ENCODE results near the gene TTYH3.
"Not testable (repeated sequence)": the region's sequence is repeated elsewhere in the genome, so short reads cannot be mapped to it uniquely, and the experiment has no call there.

The TTYH3 gene

DNA sequence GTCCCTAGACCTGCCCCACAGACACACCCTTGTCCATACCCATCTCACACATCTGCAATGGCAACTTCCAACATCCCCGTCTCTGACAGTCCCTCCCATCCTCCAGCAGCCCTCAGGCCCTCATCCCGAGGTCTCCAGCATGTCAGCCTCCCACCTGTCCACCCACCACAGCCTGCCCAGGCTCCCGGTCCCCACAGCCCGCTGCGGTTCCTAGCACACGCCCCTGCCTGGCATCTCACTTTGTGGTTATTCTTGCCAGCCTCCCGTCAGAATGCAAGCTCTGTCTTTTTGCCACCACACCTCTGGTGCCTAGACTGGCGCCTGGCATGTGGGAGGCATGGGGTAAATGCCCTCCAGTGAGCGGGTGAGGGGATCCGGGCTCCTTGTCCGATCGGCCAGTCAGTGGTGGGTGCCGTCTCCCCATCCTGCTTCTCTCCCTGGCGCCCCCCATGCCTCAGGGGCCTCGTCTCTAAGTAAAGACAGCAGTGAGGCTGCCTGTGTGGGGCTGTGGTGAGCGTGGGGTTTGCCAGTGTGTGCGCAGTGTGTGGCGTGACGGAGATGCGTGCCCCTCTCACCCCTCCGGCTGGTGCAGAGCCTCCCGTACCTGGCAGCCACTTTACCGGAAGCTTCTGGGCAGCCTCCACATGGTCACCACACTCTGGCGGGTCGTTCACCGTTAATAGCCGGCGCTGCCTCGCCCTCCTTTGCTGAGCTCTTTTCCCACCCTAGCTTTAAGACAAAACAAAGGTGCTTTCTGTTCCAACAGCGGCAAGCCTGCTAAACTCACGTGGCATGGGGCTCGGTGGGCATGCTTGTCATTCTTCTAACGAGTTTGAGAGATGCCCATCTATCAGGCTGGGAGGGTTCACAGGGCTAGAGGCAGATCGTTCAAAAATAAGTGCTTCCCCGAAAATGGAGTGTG lies 28.5 kb upstream of the TTYH3 start:
- no peak for DNase-seq (ENCODE audit: low read depth)

DNA sequence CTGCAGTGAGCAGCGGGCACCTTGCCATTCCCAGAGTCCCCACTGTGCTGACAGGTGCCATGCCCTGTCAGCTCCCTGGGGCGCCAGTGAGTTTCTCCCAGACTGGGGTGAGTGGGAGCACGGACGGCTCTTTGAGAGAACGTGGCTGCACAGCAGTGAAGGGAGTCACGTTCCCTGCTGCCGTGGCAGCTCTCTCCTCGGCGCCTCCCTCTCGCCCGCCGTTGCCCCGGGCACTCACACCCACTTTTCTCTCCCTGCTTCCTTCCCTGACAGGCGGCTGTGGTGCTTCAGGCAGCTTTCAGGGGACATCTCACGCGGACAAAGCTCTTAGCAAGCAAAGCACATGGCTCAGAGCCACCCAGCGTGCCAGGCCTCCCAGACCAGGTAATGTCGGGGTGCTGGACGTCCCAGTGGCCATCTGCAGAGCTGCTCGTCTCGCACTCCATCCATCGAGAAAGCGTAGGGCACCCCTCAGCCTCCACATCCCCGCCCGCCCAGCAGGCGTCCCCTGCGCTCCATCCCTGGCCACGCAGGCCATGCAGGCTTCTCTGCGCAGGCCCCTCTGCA lies 27.1 kb upstream of the TTYH3 start:
- DNase-seq (ENCODE audit: low read depth) = no peak

DNA sequence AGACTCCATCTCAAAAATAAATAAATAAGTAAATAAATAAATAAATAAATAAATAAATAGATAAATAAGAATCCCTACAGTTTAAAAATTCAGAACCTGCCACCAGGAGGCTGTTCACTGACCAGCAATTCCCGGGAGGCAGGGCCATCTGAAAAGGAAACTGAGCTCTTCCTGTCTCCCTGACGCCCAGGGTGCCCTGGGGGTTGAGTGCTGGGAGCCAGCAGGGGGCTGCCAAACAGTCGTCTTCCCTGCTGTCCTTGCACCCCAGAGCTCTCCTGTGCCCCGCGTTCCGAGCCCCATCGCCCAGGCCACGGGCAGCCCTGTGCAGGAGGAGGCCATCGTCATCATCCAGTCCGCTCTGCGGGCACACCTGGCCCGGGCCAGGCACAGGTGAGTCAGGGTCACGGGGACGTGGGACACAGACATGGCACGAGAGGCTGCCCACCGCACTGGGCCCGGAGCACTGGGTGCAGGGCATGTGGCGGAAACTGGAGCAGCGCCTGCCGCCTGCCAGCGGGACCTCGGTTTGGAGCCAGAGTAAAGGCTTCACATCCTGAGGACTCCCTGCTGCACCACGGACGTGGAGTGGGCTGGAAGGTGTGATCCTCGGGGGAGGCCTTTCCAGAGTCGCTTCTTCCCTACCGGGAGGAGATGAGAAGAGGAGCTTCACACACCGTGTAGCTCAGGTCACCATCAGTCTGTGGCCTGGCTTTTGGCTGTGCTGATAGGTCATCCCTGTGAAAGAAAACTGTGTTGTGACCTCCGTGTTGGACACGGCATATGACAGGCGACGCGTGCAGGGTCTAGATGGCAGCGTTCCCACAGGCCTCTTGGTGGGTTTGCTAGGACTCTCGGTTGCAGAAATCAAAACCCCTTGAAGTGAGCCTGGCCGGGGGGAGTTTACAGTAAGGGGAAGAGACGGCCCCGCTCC lies 25.9 kb upstream of the TTYH3 start:
- no peak for DNase-seq (ENCODE audit: low read depth)

DNA sequence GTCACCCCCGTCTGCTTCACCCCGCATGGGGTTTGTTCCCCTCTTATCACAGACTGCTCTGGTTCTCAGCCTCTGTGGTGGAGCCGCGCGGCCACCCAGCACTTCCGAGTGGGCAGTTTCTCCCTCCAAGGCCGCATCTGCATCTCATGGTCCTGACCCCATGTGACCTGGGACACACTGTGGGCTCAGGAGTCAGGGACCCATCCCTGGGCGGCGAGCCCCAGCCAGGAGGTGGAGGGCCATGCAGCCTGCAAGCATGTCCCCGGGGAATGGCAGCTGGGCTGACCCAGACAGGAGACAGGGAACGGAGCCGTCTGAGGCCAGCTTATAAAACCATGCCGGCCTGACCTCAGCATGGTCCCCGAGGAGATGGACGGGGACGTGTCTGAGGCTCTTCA lies 25.2 kb upstream of the TTYH3 start:
- no peak for DNase-seq (ENCODE audit: low read depth)

DNA sequence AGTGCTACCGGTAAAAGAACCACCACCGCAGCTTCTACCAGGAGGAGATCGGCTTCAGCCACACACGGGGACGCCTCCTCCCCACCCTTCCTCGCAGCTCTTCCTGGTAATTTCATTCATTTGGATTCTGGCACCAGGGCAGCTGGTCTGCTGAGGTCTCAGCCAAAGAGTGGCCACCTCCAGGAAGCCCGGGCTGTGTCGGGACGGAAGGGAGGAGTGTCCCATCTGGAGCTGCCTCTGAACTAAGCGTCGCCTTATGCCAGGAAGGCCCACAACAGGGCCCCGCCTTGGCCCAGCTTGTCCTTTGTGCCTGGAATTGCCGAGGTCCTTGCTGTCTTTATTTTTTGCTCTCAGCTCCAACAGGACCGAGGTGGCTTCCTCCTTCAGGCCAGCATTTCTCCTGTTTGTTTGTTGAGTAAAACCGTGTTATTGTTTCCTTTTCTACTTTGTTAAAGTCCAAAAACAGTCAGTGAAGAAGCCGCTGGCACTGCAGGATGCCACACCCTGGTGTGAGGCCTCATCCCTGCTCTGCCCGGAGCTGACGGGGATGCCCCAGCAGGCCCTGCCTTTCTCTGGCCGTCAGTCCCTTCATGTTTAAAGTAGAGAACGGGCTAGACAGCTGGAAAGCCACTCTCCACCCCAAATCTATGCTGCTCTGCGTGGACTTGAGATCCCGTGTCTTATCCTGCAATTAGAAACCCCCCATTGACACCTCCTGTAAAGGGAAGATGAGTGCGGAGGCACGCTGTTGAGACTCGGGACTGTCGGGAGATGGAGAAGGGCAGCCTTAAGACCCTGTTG lies 24.5 kb upstream of the TTYH3 start:
- DNase-seq (ENCODE audit: low read depth) = no peak

DNA sequence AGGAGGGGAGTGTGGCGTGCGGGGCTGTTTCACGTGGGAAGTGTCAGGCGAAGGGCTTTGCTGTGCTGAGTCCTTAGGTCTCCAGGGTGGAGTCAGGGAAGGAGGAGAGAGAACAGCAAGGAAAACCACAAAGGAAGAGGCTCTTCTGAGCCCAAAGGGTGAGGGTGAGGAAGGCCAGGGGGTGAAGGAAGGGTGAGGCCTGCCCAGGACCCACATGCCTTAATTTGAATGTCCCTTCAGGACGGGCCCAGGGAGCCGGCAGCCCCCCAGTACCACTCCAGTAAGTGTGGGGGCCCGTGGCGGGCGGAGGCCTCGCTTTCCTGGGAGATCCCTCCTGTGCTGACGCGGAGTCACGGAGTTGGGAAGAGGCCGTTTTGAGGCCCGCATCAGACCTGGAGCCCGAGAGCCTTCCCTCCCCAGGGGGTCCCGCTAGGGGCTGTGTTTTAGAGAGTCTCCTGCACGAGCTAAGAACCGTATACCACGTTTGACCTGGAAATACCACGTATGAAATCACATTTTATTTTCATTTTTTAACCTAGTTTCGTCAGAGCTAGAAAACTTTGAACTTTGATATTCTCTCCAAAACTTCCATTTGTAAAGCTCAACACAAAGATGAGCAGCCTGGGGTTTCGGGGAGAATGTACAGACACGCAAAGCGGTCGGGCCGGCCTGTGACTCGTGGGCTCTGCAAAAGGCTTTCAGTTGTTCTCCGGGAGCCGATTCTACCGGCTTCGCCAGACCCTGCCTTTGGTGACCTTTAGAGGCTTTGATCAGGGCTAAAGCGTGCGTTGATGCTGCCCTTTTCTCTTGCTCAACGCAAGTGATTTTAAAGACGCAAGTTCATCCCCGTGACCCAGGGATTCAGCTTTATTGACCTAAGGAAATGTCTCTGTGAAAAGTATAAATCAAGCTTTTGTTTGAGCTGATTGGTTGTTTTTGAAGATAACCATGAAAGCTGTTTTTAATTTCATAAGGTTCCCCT lies 23.6 kb upstream of the TTYH3 start:
- no peak for DNase-seq (ENCODE audit: low read depth)

DNA sequence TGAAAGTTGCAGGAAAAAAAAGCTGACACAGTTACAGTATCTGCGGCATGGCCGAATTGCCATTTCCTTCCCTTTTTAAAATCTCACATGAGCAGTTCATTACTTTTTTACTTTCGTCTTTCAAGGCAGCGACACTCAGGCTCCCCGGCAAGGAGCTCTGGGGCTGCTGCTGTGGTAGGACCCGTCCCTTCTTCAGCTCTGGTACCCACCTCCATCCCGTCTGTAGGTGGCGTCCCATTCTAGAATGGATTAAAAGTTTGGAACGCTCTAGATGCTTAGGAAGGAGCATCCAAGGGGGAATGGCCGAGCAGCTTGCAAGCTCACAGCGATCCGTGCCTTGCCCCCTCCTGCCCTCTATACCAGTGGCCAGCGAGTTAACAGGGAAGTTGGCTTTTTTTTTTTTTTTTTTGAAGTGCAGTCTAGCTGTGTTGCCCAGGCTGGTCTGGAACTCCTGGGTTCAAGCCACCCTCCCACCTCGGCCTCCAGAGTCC lies 22.8 kb upstream of the TTYH3 start:
- DNase-seq (ENCODE audit: low read depth) = no peak

DNA sequence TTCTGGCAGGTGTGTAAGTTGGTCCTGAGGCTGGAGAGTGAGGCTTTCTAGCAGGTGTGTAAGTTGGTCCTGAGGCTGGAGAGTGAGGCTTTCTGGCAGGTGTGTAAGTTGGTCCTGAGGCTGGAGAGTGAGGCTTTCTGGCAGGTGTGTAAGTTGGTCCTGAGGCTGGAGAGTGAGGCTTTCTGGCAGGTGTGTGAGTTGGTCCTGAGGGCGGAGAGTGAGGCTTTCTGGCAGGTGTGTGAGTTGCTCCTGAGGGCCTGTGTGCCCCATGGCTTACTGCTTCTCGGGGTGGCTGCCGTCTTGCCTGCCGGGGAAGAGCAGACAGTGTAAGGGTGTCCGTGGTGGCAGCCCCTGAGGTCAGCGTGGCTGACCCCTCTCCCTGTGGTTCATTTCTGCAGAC lies 22.1 kb upstream of the TTYH3 start:
- DNase-seq (ENCODE audit: low read depth) = not testable (repeated sequence)

DNA sequence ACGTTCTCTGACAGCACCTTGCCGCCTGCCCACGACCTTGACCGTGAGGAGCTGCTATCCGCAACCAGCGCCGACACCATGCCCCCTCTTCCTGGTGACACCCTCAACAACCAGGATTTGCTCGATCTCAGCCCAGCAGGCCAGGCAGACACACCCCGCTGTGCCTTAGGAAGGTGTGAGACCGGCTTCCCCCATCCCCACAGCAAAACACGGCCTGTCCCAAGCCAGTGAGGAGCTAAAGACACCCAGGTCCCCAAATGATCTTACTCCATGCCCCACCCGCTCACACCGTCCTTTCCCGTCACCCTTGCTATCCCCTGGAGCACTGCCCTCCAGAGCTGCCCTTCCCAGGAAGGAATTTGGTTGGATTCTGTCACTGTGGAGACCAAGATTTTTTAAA lies 21.3 kb upstream of the TTYH3 start:
- DNase-seq (ENCODE audit: low read depth) = no peak

DNA sequence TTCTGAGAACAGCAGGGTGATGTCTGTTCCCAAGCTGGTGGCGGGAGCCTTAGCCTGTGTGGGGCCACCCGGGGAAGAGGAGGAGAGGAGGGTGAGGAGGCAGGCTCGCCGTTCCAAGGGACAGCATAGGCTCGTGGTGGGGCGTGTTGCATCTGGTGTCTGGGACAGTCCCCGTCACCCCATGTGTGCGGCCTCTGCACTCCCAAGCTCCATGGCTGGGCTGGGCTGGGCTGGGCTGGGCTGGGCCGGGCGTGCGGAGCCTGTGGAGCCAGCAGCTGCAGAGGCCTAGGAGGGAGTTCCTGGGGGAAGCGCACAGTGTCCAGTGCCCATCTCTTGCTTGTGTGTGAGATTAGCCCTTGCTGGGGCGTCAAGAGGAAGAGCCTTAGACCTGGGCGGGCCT lies 20.9 kb upstream of the TTYH3 start:
- DNase-seq (ENCODE audit: low read depth) = no peak

DNA sequence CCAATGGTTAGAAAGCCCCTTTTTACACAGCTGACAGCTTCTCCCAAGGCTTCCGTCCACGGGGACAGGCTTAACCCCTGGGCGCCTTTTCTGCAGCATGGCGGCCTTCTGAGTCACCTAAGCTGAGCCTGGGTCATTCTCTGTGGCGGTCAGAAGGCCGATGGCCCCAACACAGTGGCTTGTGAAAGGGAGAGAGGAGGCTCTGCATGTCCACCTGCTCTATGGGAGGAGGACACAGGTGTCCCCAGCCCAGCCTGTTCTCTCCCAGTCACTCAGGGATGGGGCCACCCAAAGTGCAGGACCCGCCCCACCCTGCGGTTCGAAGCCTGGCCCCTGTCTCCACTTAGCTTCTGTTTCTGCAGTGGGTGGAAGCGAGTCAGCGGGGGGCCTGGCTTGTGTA lies 20.4 kb upstream of the TTYH3 start:
- no peak for DNase-seq (ENCODE audit: low read depth)

DNA sequence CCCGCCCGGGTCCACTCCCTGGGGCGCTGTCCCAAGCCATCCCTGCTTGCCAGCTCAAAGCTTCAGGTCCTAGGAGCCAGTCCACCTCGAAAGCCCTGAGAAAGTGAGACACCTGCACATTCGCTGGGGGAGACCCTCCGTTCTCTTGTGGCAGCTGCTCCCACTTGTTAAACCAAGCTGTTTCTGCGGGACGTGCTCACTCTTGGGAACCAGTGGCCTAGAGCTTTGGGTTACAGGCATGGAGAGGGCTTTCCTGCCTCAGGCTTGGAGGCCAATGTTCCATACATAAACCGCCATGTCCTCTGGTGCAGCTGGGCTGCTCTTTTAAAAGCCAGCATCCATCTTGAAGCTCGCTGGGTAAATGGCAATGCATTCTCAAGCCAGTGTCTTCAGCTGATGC lies 19.9 kb upstream of the TTYH3 start:
- DNase-seq (ENCODE audit: low read depth) = no peak

DNA sequence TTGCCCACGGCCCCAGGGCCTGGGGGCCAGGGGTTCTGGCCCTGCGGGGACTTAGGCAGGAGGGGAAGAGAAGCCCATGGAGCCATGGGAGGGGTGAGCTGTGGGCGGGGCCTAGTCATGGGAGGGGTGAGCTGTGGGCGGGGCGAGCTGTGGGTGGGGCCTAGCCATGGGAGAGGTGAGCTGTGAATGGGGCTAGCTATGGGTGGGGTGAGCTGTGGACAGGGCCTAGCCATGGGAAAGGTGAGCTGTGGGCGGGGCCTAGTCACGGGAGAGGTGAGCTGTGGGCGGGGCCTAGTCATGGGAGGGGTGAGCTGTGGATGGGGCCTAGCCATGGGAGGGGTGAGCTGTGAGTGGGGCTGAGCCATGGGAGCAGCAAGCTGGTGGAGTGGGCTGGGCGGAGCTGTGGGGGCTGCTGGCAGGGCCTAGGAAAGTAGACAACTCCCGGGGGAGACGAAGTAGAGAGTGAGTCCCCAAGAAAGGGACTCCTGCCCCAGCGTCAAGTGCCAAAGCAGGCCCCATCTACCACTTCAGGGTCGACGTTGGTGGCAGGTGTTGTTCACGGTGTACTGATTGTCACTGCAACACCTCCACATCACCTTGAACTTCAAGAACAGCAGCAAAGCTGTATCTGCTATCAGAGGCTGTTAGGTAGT lies 19.2 kb upstream of the TTYH3 start:
- DNase-seq (ENCODE audit: low read depth) = no peak

DNA sequence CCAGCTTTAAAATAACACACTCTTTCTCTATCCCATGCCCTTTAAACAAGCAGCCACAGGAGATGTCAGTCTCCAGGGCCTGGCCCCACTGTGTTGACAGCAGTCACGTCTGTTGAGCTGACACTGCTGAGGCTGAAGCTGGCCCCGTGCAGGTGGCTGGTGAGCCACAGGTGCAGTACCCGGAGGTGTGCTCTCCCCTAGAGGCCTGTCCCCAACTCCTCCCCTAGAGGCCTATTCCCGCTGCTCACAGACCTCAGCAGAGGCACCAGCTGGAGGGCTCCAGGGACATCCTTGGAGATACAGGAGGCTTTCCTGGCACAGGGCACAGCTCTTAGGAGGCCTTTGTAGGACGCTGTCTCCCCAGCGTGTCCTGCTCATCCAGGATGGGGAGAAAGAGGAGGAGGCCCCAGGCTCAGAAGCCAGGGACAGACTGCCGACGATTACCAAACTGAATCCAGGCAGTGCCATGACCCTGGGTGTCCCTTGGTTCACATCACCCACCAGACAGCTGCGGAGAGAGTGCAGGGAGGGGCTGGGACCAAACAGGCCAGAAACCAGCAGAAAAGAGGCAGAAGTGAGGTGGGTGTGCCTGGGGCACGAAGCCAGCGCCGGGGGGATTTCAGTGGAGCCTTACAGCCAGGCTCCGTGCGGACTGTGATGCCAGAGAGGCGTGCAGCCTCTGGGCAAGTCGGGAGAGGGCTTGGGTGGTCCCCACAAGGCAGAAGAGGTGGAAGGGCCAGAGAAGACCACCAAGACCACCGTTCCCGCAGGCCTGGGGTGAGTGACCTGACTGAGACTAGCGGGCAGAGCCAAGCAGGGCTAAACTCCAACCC lies 18.5 kb upstream of the TTYH3 start:
- DNase-seq (ENCODE audit: low read depth) = no peak

DNA sequence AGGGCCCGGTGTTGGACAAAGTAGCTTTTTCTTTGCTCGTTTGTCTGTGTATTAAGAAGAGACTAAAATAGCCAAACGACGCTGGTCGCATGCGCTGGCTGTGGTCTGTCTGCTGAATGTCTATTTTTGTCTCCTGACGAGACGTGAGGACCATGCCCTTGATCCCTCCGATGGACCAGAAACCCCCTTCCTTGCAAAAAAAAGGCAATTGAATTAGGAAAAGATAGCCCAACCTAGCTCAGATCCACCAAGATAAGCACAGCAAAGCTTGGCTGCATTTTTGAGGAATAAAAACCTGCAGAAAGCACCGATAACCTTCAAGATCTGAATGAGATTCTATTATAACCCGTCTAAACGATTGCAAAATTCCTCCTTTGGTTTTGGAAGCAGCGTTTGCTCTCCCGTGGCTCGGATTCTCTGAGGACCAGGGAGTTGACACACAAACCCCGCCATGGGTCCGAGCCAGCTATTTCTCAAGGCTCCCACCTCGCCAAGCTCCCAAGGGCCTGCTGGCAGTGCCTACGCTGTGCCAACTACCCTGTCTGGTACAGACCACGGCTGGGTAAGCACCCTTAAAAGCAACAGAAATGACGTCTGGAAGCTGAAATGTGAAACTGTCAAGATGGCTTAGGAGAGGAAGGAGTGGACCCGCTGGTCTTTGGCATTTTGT lies 17.7 kb upstream of the TTYH3 start:
- DNase-seq (ENCODE audit: low read depth) = no peak

DNA sequence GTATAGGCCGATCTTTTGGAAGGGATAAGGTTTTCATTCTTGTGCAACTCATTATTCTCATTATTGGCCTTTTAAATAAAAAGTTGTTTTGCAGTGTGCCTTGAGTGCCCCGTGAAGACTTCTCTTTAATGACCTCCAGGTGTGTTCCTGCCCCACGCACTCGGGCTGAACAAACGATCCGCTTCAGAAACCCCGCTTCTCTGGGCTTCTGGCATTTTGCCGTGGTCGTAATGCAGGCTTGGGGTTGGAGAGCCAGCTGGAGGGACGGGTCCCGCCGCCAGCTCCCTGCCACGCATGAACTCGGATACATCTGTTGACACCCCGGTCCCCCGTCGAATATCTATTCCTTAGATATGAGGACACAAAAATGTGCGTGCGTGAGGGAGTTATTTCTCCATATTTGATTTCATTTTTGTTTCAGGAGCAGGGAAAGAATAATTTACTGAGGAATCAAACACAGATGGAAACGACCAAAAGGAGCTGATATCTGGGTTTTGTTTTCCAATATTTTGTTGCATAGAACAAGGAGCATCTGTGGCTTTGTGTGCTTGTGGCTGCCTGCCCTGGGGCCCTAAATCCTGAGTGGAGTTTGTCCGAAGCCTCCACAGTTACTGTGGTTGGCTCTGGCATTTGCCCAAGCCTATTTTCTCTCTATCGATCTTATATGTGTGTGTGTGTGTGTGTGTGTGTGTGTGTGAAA lies 17.0 kb upstream of the TTYH3 start:
- no peak for DNase-seq (ENCODE audit: low read depth)

DNA sequence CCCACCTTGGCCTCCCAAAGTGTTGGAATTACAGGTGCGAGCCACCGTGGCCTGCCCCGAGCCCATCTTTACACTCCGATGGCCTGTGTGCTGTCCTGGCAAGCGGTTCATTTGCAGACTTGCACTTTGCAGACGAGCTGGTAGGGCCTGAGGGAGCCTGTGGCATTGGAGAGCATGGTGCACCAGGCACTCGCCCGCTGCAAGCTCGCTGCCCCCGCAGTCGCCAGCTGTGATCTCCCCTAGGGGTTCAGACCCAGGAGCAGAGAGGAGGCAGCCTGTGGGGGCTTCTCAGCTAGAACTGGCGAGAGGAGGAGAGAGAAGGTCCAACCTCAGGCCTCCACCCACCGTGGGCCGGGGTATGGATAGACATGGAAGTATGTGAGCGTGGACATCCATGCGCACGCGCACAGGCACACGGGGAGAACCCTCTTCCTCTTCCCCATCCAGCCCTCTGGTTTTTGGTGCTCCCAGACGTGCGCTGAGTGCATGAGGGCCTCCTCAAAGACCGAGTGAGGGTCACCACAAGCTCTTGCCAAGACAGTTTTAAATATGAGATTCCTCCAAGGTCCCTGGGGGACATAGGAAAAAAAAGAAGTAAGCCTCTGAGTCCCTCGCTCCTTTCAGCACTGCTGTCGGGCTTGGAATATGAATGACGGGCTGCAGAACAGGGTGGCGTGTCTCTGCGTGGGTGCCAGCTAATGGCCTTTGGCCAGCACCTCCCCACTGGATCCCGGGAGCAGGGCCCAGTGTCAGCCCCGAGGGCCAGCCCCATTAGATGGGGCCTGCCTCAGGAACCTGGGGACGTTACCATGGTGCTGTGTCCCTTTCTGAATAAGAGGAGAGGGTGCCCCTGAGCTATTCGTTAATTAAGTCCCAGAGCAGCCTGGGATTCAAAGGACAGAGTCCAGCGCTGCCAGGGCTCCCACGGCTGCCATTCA lies 15.1 kb upstream of the TTYH3 start:
- no peak for DNase-seq (ENCODE audit: low read depth)

Measured in stimulated activated CD8-positive, alpha-beta memory T cell treated with anti-CD3 and anti-CD28 coated beads, Interleukin-12 subunit alpha, Interleukin-12 subunit beta, amount 100 ng/mL, for 4 hours (primary cell).